Measurements from ENCODE around the gene ACAP3.

ACAP3 gene

GRCh38 chr1:1329304-1330210 lies 21.8 kb upstream of the ACAP3 start:
- no peak for DNase-seq (ENCODE audit: low read depth)
- TF ChIP-seq CTCF (IDR thresholded peaks at IDR 0.05; ENCODE audit: insufficient read depth, low read depth, low read length, missing control alignments): no peak
- no peak overlapping the region for H3K4me3 ChIP-seq (ENCODE audit: low read depth, low read length)

GRCh38 chr1:1328254-1328653 lies 20.5 kb upstream of the ACAP3 start:
- no peak for DNase-seq (ENCODE audit: low read depth)
- no peak for TF ChIP-seq CTCF (IDR thresholded peaks at IDR 0.05; ENCODE audit: insufficient read depth, low read depth, low read length, missing control alignments)
- H3K4me3 ChIP-seq (ENCODE audit: low read depth, low read length): no peak overlapping the region

- no peak for DNase-seq (ENCODE audit: low read depth)
- TF ChIP-seq CTCF (IDR thresholded peaks at IDR 0.05; ENCODE audit: insufficient read depth, low read depth, low read length, missing control alignments): no peak
- no peak overlapping the region for H3K4me3 ChIP-seq (ENCODE audit: low read depth, low read length)
These were observed 19.6 kb upstream of the ACAP3 start for GRCh38 chr1:1327291-1327690.

GRCh38 chr1:1326075-1326605 lies 18.4 kb upstream of the ACAP3 start:
- TF ChIP-seq CTCF (IDR thresholded peaks at IDR 0.05; ENCODE audit: insufficient read depth, low read depth, low read length, missing control alignments): no peak
- H3K4me3 ChIP-seq (ENCODE audit: low read depth, low read length): peak overlapping the region; percentile 92; the same call in 1 of the 2 replicates
- DNase-seq (ENCODE audit: low read depth): no peak

GRCh38 chr1:1325288-1326074 lies 17.8 kb upstream of the ACAP3 start:
- DNase-seq (ENCODE audit: low read depth): no peak
- TF ChIP-seq CTCF (IDR thresholded peaks at IDR 0.05; ENCODE audit: insufficient read depth, low read depth, low read length, missing control alignments): no peak
- H3K4me3 ChIP-seq (ENCODE audit: low read depth, low read length): peak overlapping the region; percentile 92

- peak within 1 kb of the TSS; percentile 92 for H3K4me3 ChIP-seq (ENCODE audit: low read depth, low read length)
- no peak for TF ChIP-seq CTCF (IDR thresholded peaks at IDR 0.05; ENCODE audit: insufficient read depth, low read depth, low read length, missing control alignments)
- DNase-seq (ENCODE audit: low read depth): peak; percentile 96
These were observed 17.0 kb upstream of the ACAP3 start, which contains the start of the genes CPTP and INTS11 for GRCh38 chr1:1324524-1325287. CPTP (plus strand) TSS chr1:1324802; CDS start chr1:1326911, 2,109 bp downstream. INTS11 (minus strand) TSS chr1:1324660; CDS start chr1:1324608, 52 bp downstream.

Data from GM12865 (cell line).